ENCODE data around the gene ARHGAP9.

Gene ARHGAP9

DNA sequence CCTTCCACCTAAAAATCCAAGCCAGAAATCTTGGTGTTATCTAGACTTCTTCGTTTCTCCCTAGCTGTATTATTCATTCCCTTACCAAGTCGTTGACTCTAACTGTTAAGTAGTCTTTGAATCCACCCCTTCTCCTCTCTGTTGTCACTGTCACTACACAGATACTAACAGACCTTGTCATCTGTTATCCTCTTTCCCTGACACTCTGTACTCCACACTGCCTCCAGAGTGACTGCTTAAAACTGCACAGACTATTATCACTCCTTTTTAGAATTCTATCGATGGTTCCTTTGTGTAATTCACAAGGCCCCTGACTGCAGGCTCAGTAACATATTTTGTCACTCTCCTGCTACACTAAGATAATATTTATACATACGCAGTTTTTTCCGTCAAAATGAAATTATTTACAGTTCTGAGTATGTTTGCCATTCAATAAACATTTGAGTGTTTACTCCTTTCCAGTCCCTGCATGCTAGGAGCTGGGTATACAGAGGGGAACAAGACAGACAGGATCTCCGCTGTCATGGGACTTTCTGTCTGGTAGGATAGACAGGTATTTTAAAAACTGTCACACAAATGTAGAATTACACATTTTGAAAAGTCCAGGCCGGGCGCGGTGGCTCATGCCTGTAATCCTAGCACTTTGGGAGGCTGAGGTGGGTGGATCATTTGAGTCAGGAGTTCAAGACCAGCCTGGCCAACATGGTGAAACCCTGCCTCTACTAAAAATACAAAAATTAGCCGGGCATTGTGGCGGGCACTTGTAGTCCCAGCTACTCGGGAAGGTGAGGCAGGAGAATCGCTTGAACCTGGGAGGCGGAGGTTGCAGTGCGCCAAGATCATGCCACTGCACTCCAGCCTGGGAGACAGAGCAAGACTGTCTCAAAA lies 12.0 kb upstream of the ARHGAP9 start:
- DNase-seq (ENCODE audit: low spot score) = no peak

DNA sequence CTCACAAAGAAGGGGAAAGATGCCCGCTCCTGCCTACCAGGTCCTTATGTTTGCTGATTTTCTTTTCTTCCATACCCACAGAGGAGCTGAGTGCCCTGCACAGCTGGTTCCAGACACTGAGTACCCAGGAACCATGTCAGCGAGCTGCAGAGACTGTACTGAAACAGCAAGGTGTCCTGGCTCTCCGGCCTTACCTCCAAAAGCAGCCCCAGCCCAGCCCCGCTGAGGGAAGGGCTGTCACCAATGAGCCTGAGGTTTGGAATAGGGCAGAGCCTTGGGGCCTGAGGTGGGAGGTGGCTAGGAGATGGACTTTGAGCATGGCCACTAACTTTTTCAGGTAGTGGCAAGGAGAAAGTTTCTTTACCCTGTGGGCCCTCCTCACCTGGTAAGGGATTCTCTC lies 10.5 kb upstream of the ARHGAP9 start:
- DNase-seq (ENCODE audit: low spot score) = no peak

DNA sequence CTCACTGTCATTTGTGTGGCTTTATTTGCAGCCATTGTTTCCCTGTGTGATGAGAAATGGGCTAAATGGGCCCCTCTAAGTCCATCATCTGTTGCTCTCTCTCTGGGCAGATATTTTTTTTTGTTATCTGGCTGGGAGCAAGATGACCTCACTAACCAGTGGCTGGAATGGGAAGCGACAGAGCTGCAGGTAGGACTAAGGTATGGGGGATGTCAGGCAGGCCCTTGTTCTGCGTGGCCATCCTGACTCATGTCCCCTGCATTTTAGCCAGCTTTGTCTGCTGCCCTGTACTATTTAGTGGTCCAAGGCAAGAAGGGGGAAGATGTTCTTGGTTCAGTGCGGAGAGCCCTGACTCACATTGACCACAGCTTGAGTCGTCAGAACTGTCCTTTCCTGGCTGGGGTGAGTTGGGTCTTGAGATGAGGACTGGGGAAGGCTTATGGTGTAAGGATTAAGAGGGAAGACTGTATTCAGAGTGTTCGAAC lies 9.5 kb upstream of the ARHGAP9 start:
- no peak for DNase-seq (ENCODE audit: low spot score)

DNA sequence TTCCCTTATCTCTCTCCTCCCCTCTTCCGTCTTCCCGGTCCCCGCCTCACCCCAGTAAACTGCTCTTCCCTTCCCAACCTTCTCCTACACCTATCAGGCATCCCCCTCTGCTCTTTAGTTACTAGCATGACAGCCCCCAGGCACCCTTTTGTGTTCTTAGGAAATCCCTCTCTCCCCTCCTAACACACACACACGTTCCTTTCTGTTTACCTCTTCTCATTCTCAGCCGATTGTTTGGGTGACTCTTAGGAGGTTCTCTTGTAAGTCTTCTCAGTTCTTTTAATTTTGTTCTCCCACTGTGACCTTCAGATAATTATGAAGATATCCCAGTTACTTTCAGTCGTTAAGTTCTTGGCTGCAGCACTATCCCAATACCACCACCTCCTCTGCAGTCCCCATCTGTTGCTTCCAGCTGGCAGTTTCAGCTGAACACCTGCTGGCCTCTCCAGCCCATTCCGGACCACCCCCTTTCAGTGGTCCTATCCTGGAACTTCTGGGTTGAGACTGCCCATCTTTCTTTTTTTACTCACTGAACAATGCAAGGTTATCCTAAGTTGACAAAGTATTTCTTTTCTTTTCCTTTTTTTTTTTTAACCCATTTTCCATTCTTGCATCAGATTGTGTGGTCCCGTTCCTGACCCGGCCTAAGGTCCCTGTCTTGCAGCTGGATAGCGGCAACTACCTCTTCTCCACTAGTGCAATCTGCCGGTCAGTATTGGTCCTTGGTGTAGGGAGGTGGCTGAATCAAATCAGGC lies 8.9 kb upstream of the ARHGAP9 start:
- DNase-seq (ENCODE audit: low spot score) = no peak

DNA sequence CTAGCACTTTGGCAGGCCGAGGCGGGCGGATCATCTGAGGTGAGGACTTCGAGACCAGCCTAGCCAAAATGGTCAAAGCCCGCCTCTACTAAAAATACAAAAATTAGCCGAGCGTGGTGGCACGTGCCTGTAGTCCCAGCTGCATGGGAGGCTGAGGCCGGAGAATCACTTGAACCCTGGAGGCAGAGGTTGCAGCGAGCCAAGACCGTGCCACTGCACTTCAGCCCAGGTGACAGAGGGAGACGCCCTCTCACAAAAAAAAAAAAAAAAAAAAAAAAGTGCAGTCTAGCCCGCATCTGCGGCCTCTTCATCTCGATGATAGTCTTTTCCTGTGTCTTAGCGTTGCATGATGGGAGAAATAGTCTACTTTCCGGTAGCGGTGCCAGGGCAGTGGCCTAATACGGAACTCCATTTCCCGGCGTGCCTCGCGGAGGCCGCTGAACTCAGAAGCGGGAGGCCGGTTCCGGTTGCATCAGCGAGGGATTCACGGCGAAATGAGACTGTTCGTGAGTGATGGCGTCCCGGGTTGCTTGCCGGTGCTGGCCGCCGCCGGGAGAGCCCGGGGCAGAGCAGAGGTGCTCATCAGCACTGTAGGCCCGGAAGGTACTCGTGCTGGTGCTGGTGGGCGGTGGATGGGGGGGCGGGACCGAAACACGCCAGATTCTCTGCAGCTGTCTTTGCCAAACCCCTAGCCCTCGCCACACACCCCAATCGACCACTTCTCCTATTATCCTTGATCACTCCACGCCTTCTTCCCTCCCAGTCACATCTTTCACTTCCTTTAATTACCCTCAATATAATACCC lies 8.1 kb upstream of the ARHGAP9 start, which contains the start of gene MARS1:
MARS1 (plus strand) TSS at position 472 of the 805 bp plus-strand sequence; CDS start at position 495, 23 bp downstream.
- DNase-seq (ENCODE audit: low spot score) = peak; percentile 92

DNA sequence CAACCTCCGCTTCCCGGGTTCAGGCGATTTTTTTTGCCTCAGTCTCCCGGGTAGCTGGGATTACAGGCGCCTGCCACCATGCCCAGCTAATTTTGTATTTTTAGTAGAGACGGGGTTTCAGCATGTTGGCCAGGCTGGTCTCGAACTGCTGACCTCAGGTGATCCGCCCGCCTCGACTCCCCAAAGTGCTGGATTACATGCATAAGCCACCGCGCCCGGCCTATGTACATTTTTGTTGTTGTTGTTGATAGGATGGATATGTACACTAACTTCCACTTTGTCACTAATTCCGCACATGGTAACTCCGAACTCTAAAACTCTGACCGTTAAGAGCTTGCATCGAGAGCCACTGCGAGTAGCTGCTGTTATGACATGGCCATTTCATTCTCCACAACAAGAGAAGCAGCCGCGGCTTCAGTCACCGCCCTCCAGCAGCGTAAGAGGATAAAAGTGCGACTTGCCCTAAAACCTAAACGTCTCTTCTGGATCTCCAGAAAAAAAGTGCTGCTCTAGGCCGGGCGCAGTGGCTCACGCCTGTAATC lies 7.5 kb upstream of the ARHGAP9 start:
- DNase-seq (ENCODE audit: low spot score) = no peak

DNA sequence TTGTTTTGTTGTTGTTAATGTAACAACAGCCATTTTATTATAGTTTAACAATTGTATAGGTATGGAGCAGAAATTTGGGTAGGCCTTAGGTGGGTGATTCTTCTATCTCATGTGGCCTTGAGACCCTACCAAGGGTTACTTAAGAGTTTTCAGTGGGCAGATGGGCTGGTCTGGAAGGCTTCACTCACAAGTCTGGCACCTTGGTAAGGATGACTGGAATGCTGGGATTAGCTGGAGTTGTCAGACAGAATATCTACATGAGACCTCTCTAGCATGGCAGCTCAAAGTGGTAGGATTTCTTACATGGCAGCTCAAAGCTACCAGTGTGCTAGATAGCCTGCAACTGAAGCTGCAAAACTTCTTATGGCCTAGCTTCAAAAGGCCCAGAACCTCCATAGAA lies 6.0 kb upstream of the ARHGAP9 start:
- DNase-seq (ENCODE audit: low spot score) = no peak

DNA sequence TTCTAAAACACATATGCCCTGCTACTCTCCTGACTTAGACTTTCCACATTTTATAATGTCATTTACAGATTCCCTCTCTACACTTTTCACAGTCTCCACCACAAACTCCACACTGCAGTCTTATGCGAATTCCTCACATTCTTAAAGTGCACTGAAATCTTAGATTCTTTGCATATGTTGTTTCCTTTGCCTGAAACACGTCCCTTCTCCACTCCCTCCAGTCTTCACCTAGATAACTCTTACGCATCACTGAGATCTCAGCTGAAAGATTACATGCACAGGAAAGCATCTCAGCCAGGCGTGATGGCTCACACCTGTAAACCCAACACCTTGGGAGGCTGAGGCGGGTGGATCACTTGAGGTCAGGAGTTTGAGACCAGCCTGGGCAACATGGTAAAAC lies 3.8 kb upstream of the ARHGAP9 start:
- DNase-seq (ENCODE audit: low spot score) = peak; percentile 52

DNA sequence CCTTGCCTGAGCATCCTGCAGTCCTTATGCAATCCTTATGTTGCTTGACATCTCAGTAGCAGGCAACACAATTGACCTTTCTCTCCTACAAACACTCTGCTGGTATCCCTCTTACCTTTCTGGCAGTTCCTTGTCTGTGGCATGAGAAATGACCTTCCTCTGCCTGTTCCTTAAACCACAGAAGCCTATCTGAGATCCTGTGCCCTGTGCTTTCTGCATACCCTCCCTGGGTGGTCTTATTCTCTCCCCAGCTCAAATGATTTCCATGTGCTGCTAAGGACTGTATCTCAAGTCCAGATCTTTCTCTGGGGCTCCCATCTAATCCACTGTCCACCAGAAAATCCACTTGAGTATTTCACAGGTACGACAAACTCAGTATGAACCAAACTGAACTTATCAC lies 2.0 kb upstream of the ARHGAP9 start:
- DNase-seq (ENCODE audit: low spot score) = no peak

DNA sequence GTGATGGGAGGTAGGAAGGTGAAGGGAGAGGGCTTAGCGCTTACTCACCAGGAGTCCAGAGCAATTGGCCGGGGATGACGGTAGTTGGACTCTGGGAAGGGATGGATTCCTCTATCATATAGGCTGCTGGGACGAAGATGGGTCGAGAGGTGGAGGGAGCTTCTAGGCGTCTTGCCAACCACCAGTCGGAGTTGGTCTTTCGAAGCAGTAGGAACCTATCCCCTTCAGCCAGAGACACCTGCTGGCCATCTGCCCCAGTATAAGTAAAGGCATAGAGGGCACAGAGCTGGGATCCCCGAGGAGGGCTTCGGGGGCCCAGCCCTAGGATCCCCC lies 657 bp downstream of the ARHGAP9 start:
- no peak for DNase-seq (ENCODE audit: low spot score)

DNA sequence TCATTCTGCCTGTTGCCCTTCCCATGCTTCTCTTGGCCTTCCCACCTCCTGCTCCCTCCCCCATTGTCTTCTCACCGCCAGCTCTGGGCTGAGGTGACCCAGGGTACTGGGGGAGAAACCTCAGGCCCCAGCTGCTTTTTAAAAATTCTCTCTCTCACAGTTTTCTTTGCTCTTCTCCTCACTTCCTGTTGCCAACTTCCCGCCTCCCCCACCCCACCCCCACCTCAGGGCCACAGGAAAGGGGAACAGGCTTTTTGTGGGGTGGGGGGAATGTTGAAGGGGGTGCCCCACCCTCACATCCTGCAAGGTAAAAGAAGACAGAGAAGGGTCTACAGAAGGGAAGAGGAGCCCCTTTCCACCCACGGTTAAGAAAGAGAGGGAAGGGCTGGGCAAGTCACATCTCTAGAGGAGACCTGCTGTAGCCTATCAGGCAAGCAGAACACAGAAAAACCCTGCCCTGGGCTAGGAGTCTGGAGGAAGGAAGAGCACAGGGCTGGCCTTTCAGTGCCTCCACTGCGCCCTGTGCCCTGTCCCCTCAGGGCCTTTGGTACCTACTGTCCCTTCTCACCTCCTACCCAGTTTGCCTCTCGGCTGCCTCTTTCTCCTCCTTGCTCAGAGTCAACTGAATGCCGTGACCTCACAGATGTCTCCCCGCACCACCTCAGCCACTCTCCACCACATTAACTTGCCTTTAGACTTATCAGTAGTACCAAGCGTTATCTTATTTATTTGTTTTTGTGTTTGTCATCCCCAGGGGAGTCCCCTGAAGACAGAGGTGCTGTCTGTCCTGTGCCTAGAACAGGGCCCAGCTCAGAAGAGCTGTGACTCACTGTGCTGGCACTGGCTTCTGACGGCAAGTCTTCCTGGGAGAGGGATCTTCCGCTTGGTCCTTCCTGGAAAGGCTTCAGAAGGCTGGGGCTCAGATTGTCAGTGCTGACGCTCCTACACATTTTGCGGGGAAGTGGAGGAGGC lies 1.7 kb downstream of the ARHGAP9 start:
- no peak for DNase-seq (ENCODE audit: low spot score)

DNA sequence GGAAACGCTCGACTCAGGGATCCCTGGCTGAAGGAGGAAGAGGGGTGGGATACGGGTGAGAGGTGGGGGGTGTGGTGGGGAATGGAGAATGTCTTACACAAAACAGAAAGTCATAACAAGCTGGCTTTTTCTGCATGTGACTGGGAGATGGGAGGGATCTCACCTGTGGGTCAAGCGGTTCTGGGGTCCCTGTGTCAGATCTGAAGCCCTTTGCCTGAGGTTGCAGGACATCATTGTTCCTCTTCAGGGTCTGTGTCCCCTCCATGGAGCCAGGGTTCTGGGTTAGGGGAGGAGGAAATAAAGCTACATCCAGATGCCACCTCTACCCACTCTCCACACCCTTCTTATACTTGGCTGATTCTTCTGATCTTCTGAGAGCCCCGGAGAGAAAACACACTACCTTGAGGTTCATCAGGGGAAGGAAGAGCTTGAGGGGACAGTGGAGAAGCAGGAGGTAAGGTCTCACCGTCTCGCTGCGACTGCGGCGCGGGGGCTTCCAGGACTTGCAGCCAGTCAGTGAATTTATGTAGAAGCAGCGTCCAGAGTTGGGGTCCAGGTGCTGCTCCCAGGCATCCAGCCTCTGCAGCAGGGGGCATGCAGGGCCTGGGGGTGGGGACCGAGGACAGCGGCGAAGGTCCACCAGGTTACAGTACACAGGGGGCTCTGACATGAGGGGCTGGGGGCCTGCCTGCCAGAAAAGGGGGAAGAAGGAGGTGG lies 2.5 kb downstream of the ARHGAP9 start:
- no peak for DNase-seq (ENCODE audit: low spot score)

DNA sequence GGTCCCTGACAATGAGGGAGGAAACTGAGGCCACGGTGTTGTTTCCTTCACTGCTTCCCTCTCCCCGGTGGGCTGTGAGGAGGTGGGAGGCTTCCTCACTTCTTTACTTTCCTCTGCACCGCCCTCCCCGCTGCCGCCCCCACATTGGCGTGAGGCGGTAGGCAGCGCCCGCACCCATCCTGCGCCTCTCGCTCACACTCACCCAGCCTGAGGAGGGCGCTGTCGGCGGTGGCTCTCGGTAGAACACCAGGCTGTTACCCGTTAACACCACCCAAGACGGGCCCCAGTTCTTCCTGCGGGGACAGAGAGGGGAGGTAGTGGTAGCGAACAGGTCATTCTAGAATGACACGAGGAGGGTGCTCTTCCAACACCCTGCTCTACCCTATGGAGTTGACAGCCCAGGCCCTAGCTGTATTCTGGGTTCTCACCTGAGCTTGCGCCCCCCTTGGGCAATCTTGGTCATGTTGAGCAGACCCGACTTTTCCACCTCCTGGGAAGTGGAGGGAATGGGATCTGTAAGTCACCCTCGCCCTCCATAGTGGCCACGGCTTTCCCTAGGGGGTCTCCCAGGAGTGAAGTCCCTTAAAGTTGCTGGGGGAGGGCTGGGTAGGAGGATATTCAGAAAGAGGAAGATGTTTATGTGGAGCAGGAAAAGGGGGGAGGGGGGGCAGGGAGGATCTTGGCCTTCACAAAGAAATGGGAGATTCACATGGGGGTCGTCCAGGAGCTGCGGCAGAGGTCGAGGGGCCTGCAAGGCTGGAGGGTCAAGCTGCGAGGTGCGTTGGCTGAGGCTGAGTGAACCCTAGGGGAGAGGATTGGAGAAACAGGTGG lies 3.3 kb downstream of the ARHGAP9 start:
- no peak for DNase-seq (ENCODE audit: low spot score)

DNA sequence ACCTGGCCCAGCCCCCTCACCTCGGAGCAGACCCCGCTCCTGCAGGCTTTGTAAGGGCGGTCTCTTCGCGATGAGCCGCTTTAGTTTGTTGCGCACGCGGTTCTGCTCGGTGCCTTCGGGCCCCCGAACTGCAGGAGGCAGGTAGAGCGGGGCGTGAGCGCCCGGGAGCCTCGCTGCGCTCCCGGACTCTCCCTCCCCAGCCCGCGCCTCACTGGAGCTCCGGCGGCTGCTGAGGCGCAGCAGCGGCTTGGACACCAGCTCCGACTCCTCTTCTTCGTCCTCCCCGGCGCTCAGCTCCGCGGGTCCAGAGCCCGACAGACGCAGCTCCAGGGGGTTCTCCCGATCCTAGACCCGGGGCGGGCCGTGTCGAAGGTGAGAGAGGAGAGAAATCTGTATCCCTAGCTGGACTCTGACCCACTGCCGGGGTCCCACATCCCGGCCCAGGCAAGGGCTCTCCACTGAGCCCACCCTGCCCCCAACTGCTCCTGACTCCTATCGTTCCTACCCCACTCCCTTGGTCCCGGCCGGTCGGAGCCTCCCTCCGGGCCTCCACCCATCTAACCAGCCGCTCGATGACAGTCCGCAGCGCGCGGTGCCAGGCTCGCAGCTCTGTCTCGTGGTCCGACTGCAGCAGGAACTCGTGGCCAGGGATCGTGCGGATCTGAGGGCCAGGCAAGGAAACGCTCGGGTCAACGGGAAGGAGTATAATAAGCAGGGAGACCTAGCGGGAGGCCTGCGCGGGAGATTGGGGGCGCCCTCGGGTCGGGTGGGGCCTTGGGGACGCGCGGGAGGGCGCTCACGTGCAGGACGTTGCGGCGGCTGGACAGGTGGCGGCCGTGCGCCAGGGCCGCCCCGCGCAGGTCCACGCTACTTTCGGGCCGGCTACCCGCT lies 4.2 kb downstream of the ARHGAP9 start:
- DNase-seq (ENCODE audit: low spot score) = peak; percentile 66

DNA sequence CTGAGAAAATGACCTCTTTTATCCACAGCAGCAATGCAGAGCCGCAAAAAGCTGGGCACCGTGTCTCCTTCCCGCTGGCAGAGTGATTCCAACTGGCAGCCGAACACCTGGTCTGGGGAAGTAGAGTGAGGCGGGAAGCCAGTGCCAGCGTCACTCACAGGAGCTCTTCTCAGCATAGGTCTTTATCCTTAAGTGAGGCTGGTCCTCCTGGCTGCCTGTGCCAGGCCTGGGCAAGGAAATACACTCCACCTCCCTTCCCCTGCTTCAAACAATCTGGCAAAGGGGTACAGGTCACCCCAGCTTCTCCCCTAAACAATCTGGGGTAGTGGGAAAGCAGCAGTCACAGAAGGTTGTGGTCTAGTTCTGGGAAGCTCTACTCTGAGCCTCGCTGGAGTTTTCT lies 4.8 kb downstream of the ARHGAP9 start:
- no peak for DNase-seq (ENCODE audit: low spot score)

DNA sequence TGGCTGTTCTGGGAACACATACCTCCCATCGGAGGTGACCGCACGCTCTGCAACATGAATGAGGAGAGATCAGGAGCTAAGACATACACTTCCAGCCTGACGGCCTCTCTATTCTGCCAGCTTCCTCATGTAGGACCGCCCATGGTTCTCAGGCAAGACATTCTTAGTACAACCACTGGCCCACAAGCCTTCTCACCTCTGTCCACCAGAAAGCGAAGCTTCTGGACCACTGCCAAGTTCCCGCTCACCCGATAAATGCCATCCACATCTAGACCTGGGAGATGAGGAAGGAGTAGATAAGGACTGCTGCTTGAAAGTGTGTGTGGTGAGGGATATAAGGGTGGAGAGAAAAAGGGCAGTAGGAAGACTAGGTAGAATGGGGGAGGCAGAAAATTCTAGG lies 5.2 kb downstream of the ARHGAP9 start:
- no peak for DNase-seq (ENCODE audit: low spot score)

DNA sequence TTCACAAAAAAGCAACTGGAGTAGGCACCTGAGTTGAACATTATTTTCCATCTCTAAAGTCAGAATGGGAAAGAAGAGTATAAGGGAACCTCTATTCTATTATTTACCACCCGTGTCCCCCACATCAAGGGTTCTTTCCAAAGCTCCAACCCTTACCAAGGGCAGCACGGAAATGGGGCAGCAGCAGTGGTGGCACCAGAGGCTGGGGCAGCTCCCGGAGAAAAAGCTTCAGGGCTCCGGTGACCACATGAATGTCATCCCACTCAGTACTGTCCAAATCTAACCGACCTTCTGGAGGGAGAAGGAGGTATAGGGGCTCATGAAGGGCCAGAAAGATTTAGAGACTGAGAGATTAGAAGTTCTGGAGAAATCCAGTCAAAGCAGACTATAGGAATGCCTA lies 5.8 kb downstream of the ARHGAP9 start:
- DNase-seq (ENCODE audit: low spot score) = no peak

DNA sequence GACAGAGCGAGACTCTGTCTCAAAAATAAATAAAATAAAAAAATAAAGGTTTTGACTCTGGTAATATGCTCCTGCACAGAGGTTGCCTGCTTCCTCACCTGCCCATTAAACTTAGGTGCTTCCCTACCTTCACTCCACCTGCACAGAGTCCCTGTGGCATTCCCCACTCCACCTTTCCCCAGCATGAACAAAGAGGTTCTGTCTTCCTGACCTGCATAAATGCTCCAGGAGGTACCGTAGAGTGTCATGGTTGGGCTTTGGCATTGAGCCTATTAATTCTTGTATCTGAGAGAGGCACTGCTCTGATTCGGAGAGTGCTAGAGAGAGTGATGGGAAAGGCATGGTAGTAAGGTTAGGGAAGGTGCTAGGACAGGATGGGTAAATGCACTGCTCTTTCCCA lies 6.3 kb downstream of the ARHGAP9 start:
- DNase-seq (ENCODE audit: low spot score) = no peak
